Measurements from ENCODE around the gene HNRNPLL.
A peak's percentile ranks its signal among the peaks of the same experiment; 100 is the strongest.
"Not testable (repeated sequence)": the region's sequence is repeated elsewhere in the genome, so short reads cannot be mapped to it uniquely, and the experiment has no call there.

Gene HNRNPLL

GRCh38 chr2:38549851-38550250 is 52.9 kb downstream of the HNRNPLL start:
- no peak for DNase-seq

GRCh38 chr2:38549071-38549704 is 53.5 kb downstream of the HNRNPLL start:
- no peak for DNase-seq

- DNase-seq, result no peak
Observed at GRCh38 chr2:38547791-38548190, 54.9 kb downstream of the HNRNPLL start.

- DNase-seq, result no peak
Observed at GRCh38 chr2:38546585-38546984, 56.1 kb downstream of the HNRNPLL start.

- DNase-seq, result no peak
Observed at GRCh38 chr2:38546064-38546463, 56.7 kb downstream of the HNRNPLL start.

- DNase-seq, result peak; percentile 2
Observed at GRCh38 chr2:38542248-38542631, 60.5 kb downstream of the HNRNPLL start.

- DNase-seq, result no peak
Observed at GRCh38 chr2:38540580-38541286, 62.0 kb downstream of the HNRNPLL start.

- DNase-seq, result no peak
Observed at GRCh38 chr2:38539086-38539485, 63.6 kb downstream of the HNRNPLL start.

- no peak for DNase-seq
Observed at GRCh38 chr2:38537937-38538525, 64.7 kb downstream of the HNRNPLL start.

- DNase-seq, result not testable (repeated sequence)
Observed at GRCh38 chr2:38537296-38537695, 65.4 kb downstream of the HNRNPLL start.

- peak; percentile 59 for DNase-seq
Observed at GRCh38 chr2:38535744-38536506, 66.8 kb downstream of the HNRNPLL start.

- DNase-seq, result no peak
Observed at GRCh38 chr2:38535404-38535743, 67.4 kb downstream of the HNRNPLL start.

GRCh38 chr2:38534746-38535403 is 67.9 kb downstream of the HNRNPLL start:
- DNase-seq, result no peak

GRCh38 chr2:38533757-38534545 is 68.8 kb downstream of the HNRNPLL start:
- DNase-seq, result no peak

GRCh38 chr2:38533180-38533579 is 69.5 kb downstream of the HNRNPLL start:
- DNase-seq, result no peak

- no peak for DNase-seq
Observed at GRCh38 chr2:38532366-38532765, 70.4 kb downstream of the HNRNPLL start.

- DNase-seq, result no peak
Observed at GRCh38 chr2:38529208-38529607, 73.5 kb downstream of the HNRNPLL start.

GRCh38 chr2:38528534-38528933 is 74.2 kb downstream of the HNRNPLL start:
- no peak for DNase-seq

- peak; percentile 15 for DNase-seq
Observed at GRCh38 chr2:38528008-38528442, 74.7 kb downstream of the HNRNPLL start.

GRCh38 chr2:38527338-38528007 is 75.3 kb downstream of the HNRNPLL start:
- DNase-seq, result no peak

GRCh38 chr2:38526195-38526594 is 76.5 kb downstream of the HNRNPLL start:
- DNase-seq, result no peak

GRCh38 chr2:38524580-38524979 is 78.1 kb downstream of the HNRNPLL start:
- DNase-seq, result no peak

All from CD4-positive, alpha-beta T cell treated with Interleukin-4 for 4 hours (primary cell).